Hepatocyte (in vitro differentiated cells): ENCODE results near the gene ZNF831. TPM values are rescaled to one million over a fixed set of nuclear protein-coding genes. Genes with fewer than 3 reads are reported as not detected.

Experiments
- DNase-seq: peaks from one replicate; pipeline ENCODE4 v3.0.0-alpha.2; 2016; ENCODE audit warnings: low spot score
- H2AFZ ChIP-seq: fragments of 200-600 bp; sonication (generic); 2 replicates; pipeline ENCODE4 v1.6.0; 2016; ENCODE audit warnings: antibody characterized with exemption, mild to moderate bottlenecking
- H3K27ac ChIP-seq: fragments of 200-600 bp; sonication (generic); 2 replicates; pipeline ENCODE4 v1.5.1; 2016; ENCODE audit warnings: mild to moderate bottlenecking
- H3K27me3 ChIP-seq: fragments of 200-600 bp; sonication (generic); 2 replicates; pipeline ENCODE4 v1.6.1; 2016
- H3K36me3 ChIP-seq: fragments of 200-600 bp; sonication (generic); replicated peaks from 2 replicates; pipeline ENCODE4 v1.5.1; 2016; ENCODE audit warnings: low read depth; ENCODE audit not compliant: insufficient read depth
- H3K4me1 ChIP-seq: fragments of 200-600 bp; sonication (generic); 2 replicates; pipeline ENCODE4 v1.5.1; 2016; ENCODE audit warnings: mild to moderate bottlenecking, moderate library complexity; ENCODE audit not compliant: insufficient read depth
- H3K4me2 ChIP-seq: fragments of 200-600 bp; sonication (generic); 2 replicates; pipeline ENCODE4 v1.6.0; 2016
- H3K4me3 ChIP-seq: fragments of 200-600 bp; sonication (generic); 2 replicates; pipeline ENCODE4 v1.5.1; 2016; ENCODE audit warnings: mild to moderate bottlenecking
- H3K79me2 ChIP-seq: fragments of 200-600 bp; sonication (generic); 2 replicates; pipeline ENCODE4 v1.6.0; 2017; ENCODE audit warnings: mild to moderate bottlenecking
- H3K9me2 ChIP-seq: fragments of 200-600 bp; sonication (generic); replicated peaks from 2 replicates; pipeline ENCODE4 v1.6.0; 2017; ENCODE audit warnings: mild to moderate bottlenecking; ENCODE audit not compliant: insufficient read depth
- H3K9me3 ChIP-seq: fragments of 200-600 bp; sonication (generic); 2 replicates; pipeline ENCODE4 v1.5.1; 2016; ENCODE audit warnings: low read depth, mild to moderate bottlenecking
- H4K20me1 ChIP-seq: fragments of 200-600 bp; sonication (generic); 2 replicates; pipeline ENCODE4 v1.6.0; 2016; ENCODE audit warnings: mild to moderate bottlenecking; ENCODE audit not compliant: insufficient read depth, poor library complexity, severe bottlenecking
- EZH2 ChIP-seq: fragments of 200-600 bp; sonication (generic); IDR thresholded peaks from 2 replicates; pipeline ENCODE4 v1.6.1; 2016; ENCODE audit warnings: antibody characterized with exemption, mild to moderate bottlenecking, borderline replicate concordance
- EZH2phosphoT487 ChIP-seq: fragments of 200-600 bp; sonication (generic); IDR thresholded peaks from one replicate; pipeline ENCODE4 v1.6.1; 2018; ENCODE audit warnings: antibody characterized with exemption, mild to moderate bottlenecking, low read depth, moderate library complexity; ENCODE audit not compliant: unreplicated experiment, severe bottlenecking
- WGBS: methylation state at CpG from one replicate; pipeline ENCODE4 v1.1.6; 2016; ENCODE audit warnings: low lambda C conversion rate; ENCODE audit errors: missing lambda C conversion rate; 5-methylcytosine and 5-hydroxymethylcytosine counted together
- polyA plus RNA-seq: library from polyadenylated mRNA; unstranded; fragments of >200 nt; fragmentation: Nextera tagmentation; extraction: Ambion mirVana; gene quantifications from 2 replicates; pipeline ENCODE4 v1.2.1, GENCODE V29; 2016
- total RNA-seq: library from RNA; depleted of rRNA; stranded (reverse); fragments of >200 nt; gene quantifications from 2 replicates; pipeline ENCODE4 v1.2.3, GENCODE V29; 2014
- TF ChIP-seq, protein P1 (sequence below): fragments of 200-600 bp; sonication (generic); IDR thresholded peaks from 2 replicates; pipeline ENCODE4 v1.5.1; 2016; ENCODE audit warnings: antibody characterized with exemption, mild to moderate bottlenecking; ENCODE audit not compliant: poor library complexity

The ZNF831 gene
- total and polyA plus RNA-seq, 2 experiments from 2014 or later = not detected

DNA sequence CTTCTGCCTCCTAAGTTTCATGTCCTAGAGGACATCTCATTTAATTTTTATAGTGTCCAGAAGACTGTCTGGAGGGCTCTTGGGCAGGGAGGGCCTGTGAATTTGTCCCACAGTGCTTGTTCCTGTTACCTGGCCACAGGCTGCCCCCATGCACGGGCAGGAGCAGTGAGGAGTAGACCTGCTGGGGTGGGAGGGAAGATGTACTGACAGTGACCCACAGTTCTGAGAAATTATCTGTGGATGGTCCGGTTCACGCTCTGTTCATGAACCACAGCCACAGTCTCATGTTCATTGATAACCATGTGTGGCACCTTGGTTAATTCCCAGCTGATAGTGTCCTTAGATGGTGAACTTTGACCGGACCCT lies 18.8 kb upstream of the ZNF831 start:
- Histone ChIP-seq H3K79me2 (no peaks in the 10 kb centered on the region), H3K4me3 (no peak overlapping the region), H3K9me2 (no peaks in the 10 kb centered on the region), H3K4me1 (peaks cover 10% of the 10 kb centered on the region), H3K4me2 (no peak overlapping the region), H3K27ac (peak overlapping the region; percentile 13), H4K20me1 (no peaks in the 10 kb centered on the region), H2AFZ (no peak overlapping the region), H3K9me3 (no peaks in the 10 kb centered on the region), H3K27me3 (no peaks in the 10 kb centered on the region), H3K36me3 (no peaks in the 10 kb centered on the region)
- DNase-seq = no peak
- WGBS = 94% methylated on average over 4 of the region's 4 CpGs
- TF ChIP-seq EZH2 (no peak), EZH2phosphoT487 (no peak)
- TF ChIP-seq, protein P1, sequence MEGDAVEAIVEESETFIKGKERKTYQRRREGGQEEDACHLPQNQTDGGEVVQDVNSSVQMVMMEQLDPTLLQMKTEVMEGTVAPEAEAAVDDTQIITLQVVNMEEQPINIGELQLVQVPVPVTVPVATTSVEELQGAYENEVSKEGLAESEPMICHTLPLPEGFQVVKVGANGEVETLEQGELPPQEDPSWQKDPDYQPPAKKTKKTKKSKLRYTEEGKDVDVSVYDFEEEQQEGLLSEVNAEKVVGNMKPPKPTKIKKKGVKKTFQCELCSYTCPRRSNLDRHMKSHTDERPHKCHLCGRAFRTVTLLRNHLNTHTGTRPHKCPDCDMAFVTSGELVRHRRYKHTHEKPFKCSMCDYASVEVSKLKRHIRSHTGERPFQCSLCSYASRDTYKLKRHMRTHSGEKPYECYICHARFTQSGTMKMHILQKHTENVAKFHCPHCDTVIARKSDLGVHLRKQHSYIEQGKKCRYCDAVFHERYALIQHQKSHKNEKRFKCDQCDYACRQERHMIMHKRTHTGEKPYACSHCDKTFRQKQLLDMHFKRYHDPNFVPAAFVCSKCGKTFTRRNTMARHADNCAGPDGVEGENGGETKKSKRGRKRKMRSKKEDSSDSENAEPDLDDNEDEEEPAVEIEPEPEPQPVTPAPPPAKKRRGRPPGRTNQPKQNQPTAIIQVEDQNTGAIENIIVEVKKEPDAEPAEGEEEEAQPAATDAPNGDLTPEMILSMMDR = no peak

DNA sequence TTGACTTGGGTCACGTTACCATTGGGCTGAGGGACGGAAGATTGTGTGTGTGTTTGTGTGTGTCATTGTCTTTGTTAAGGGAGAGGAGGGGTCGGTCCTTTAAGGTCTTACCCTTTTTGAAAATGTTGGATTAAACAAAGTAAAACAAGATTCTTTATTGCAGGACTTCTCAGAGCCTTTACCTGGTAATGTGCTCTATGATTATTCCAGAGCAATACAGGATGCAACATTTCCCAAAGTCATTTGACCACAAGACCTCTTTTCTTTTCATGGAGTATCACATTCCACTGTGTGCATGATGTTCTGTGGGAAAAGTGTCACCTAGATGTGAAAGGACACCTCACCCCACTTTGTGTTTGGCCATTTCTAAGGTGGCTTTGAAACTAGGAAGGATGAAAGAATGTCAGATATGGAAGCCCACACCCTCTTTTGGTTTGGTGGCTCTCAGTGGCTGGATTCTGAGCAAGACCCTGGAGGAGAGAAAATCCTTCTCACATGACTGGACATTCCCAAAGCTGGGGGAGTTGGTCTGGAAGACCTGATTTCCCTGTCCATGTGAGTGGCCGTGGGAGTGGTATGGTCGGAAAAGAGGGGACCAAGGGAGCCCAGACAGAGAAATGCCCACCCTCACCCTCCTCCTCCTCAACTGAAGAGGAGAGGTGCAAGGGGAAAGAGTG lies 18.2 kb upstream of the ZNF831 start:
- Histone ChIP-seq H2AFZ (no peak overlapping the region), H3K27ac (no peak overlapping the region), H3K4me1 (peaks cover 10% of the 10 kb centered on the region), H3K27me3 (no peaks in the 10 kb centered on the region), H3K9me3 (no peaks in the 10 kb centered on the region), H3K4me2 (no peak overlapping the region), H3K4me3 (no peak overlapping the region), H3K79me2 (no peaks in the 10 kb centered on the region), H3K36me3 (no peaks in the 10 kb centered on the region), H3K9me2 (no peaks in the 10 kb centered on the region), H4K20me1 (no peaks in the 10 kb centered on the region)
- 89% methylated on average over 5 of the region's 5 CpGs for WGBS
- DNase-seq = no peak
- no peak for TF ChIP-seq EZH2phosphoT487
- no peak for TF ChIP-seq EZH2
- TF ChIP-seq, protein P1 = no peak

GRCh38 chr20:59145924-59146779 lies 17.5 kb upstream of the ZNF831 start:
- Histone ChIP-seq H3K27ac (no peak overlapping the region), H3K79me2 (no peaks in the 10 kb centered on the region), H3K4me1 (peaks cover 10% of the 10 kb centered on the region), H3K36me3 (no peaks in the 10 kb centered on the region), H3K4me2 (no peak overlapping the region), H3K27me3 (no peaks in the 10 kb centered on the region), H3K9me2 (no peaks in the 10 kb centered on the region), H2AFZ (no peak overlapping the region), H4K20me1 (no peaks in the 10 kb centered on the region), H3K9me3 (no peaks in the 10 kb centered on the region), H3K4me3 (no peak overlapping the region)
- no peak for DNase-seq
- 81% methylated on average over 19 of the region's 23 CpGs for whole genome bisulfite sequencing
- TF ChIP-seq, protein P1 = no peak
- TF ChIP-seq EZH2phosphoT487 = no peak
- no peak for TF ChIP-seq EZH2
